M059J (cell line): ENCODE results near the gene CRIP1. TPM values are rescaled to one million over a fixed set of nuclear protein-coding genes. Genes with fewer than 3 reads are reported as not detected.
A peak's percentile ranks its signal among the peaks of the same experiment; 100 is the strongest.

Experiments used
- DNase-seq: peaks from one replicate; pipeline ENCODE4 v3.0.0-alpha.2; 2012; ENCODE audit warnings: low read depth
- total RNA-seq: library from RNA; depleted of rRNA; stranded (reverse); fragments of >200 nt; shearing (Covaris generic); gene quantifications from 2 replicates; pipeline ENCODE4 v1.2.3, GENCODE V29; 2014

Gene CRIP1
- total RNA-seq, 1 experiment from 2014 or later = not detected

DNA sequence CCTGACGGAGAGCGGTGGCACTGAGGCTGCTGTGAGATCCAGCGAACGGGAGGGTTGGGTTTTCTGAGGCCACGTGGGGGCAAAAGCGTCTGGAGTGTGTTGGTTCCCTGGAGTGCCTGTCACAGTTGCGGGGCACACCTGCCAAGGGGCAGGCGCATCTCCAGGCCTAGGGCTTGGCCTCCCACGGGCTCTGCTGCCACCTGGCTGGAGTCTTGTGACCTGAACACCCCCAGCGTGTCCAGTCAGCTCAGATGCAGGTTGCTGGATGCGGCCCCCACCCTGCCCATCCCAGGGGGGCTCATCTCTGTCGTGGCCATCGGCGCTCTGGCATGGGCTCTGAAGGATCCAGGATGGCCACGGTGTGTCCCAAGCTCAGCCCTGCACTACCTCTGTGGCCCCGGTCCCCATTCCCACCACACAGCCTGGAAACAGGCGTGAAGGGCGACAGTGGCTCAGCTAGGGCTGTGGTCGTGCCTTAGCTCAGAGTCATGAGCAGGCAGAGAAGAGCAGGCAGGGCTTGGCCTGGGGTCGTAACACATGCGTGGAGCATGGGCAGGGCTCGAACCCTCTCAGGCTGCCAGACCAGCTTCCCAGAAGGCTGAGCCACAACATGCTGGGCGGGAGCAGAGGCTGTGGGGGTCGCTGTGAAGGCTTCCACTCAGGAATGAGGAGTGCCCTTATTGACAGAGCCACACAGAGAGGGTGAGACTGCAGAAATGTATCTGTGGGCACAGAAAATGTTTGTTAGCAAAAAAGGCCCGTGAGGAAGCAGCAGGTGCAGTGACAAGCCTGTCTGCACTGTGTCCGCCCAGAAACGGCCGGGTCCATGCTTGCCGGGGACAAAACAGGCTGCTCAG is 35.6 kb upstream of the CRIP1 start:
- DNase-seq = no peak

DNA sequence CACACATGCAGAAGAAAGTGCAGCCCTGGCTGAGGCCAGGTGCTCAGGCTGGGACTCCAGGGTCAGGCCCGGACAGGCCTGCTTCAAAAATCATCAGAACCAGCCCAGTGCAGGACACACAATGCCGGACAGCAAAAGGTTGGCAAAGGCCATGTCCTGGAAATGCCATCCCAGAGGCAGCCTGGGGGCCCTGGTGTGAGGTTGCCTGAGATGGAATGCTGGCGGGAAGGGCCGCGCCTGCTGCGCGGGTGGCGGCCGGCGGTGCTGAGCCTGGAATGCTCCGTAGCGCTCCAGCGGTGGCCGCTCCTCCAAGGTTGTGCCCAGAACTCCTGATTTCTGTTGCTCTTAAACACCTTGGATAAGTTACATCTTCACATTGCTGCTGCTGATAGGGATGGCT is 33.7 kb upstream of the CRIP1 start:
- DNase-seq = no peak

DNA sequence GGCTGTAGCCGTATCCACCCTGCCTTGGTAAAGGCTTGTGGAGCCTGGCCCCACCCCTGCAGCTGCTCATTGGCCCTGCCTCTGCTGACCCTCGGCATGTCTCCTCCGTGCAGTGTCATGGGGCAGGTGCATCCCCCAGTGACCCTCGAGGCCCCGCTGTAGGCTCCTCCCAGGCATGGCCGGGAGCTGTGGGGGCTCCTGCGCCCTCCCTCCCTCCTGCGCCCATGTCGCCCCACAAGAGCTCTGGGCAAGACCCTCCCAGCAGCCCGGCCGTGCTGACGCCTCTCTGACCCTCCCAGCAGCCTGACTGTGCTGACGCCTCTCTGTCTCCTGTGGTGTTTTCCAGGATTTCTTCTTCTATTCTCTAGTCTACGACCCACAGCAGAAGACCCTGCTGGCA is 32.8 kb upstream of the CRIP1 start:
- no peak for DNase-seq

DNA sequence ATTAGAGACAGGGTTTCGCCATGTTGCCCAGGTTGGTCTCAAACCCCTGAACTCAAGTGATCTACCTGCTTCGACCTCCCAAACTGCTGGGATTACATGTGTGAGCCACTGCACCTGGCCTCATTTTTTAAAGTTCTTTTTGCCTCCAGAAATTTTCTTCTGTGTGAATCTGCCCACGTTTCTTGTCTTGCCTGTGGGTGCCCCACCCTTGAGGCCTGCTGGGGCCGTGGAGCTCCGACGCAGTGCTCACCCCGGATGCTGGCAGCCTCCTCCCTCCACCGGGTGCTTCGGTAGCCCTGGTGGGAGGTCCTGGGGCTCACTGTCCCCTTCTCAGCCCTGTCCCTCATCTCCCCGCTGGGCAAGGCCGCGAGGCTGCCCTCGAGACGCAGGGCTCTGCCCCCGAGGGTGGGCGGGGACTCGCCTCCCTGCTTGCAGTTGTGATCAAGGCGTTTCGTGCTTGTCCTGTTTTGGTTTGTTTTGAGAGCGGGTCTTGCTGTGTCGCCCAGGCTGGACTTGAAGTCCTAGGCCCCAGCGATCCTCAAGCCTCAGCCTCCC is 31.5 kb upstream of the CRIP1 start:
- DNase-seq = no peak

DNA sequence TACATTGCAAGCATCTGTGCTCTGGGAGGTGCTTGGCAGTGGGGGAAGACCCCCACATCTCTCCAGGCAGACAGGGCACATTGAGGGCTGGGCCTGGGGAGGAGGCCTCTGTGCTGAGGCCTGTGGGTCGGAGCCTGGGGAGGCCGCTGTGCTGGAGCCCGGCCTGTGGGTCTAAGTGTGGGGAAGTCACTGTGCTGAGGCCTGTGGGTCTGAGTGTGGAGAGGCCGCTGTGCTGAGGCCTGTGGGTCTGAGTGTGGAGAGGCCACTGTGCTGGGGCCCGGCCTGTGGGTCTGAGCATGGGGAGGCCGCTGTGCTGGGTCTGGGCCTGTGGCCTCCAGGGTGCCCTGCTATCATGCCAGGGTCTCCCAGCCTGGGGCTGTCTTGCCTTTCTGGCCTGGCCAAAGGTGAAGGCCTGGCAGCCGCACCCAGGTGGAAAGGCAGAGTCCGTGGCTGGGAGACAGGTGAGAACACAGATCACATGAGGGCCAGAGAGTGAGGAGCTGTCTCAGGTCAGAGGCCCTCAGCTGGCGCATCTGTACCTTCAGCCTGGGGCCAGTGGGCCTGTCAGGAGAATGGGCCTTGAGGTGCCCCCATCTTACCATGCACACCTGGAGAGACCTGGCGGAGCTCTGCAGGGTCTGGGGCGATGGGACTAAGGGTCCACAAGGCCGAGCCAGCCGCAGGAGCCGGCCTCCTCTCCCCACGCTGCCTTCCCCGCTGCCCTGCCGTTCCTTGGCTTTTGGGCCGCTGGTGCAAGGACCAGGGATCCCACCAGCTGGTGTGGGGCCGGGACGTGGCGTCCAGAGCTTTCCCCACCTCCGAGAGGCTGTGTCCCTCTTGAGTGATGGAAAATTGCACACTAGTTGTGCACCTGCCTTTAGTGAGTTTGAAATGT is 30.7 kb upstream of the CRIP1 start:
- no peak for DNase-seq

DNA sequence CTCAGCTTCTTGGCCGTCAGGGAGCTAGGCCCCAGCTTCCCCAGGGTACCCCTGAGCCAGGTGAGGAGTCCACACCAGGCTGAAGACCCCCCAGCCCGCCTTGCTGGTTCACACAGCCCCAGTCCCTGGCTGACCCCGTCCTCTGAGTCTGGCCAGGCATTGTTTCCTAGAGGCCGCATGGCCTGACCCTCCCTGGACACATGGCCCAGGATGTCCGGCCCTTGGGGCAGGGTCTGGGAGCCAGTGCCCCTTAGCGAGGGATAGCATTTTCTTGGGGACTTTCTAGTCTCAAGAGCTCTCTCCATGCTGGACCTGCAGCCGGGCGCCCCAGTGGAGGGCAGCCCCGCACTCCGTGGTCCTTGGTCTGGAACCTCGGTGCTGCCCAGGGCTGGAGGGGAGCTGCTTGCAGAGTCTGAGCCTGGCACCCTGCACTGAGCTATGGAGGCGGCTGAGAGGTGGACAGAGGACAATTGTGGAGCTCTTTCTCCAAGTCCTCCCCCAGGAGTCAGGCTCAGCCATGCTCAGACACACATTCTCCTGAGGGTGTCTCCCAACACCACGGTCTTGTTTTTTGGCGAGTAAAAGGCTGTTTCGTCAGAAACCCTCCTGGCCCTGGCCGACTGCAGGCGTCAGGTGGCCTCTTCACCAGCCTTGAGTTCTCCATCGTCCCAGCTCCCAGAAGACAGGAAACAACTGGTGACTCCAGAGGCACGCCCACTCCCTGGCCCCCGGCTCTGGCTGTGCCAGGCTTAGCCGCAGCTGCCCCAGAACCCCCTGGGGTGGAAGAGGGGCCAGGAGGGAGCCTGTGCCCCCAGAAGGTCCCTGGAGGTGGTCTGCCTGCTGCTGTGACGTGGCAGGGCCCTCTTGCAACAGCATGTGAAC is 29.7 kb upstream of the CRIP1 start:
- DNase-seq = no peak

DNA sequence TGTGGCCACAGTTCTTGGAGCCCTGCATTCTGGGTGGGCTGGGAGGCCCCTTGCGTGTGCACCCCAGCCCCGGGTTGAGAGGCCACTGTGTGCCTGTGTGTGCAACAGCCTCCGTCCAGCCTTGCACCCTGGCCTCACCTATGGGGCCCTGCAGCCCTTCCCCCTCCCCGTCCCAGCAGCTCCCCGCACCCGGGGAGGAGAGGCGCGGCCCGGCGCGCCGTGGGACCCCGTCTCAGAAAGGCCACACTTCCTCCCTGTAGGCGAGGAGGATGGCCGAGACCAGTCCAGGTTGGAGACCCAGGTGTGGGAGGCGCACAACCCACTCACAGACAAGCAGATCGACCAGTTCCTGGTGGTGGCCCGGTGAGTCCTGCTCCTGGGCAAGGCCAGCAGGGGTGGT is 28.7 kb upstream of the CRIP1 start:
- DNase-seq = no peak

DNA sequence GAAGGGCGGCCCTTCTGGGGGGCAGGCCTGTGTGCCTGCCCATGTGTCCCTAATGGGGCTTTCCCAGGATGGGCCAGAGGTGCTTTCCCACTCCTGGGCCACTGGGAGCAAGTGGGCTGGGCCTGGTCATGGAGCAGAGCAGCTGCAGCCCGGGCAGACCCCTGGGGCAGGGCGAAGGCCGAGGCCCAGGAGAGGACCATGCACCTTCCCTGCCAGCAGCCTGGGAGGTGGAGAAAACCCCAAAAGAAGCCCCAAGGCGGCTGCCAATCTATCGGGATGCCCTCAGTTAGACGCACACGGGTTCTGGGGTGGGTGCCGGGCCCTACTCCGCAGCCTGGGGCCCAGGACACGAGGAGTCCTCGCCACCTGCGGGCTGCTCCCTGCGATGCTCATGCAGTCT is 28.1 kb upstream of the CRIP1 start:
- no peak for DNase-seq

DNA sequence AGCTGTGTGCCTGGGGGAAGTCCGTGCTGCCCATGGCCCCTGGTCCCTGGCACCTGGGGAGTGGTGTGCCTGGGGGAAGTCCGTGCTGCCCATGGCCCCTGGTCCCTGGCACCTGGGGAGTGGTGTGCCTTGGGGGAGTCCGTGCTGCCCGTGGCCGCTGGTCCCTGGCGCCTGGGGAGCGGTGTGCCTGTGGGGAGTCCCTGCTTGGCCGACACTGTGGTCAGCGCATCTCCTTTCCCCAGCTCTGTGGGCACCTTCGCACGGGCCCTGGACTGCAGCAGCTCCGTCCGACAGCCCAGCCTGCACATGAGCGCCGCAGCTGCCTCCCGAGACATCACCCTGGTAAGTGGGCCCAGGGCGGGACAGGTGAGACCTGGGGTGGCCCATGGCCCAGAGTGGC is 26.6 kb upstream of the CRIP1 start:
- DNase-seq = no peak

DNA sequence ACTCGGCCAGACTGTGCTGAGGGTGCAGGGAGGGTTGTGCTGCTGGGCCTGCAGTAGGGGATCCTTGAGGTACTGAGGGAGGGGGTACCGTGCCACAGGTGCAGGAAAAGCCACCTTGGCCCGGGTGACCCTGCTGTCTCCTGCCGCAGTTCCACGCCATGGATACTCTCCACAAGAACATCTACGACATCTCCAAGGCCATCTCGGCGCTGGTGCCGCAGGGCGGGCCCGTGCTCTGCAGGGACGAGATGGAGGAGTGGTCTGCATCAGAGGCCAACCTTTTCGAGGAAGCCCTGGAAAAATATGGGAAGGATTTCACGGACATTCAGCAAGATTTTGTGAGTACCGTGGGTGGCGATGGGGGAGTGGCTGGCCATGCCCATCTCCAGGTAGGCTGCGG is 26.1 kb upstream of the CRIP1 start:
- no peak for DNase-seq

DNA sequence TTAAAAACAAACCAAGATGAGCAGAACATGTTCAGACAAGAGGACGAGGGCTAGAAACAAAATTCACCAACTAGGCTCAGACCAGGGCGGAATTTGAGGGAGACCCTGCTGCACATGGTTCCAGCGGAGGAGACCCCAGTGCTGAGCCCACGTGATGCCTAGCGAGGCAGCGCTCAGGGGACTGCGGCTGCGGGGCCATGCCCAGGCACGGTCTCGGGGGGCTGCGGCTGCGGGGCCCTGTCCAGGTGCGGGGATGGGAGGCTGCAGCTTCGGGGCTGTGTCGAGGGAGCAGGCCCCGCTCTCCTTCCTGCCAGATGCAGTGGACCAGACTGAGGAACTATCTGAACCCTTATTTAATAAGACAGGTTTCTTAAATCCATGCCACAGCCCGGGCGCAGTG is 24.8 kb upstream of the CRIP1 start:
- DNase-seq = no peak

DNA sequence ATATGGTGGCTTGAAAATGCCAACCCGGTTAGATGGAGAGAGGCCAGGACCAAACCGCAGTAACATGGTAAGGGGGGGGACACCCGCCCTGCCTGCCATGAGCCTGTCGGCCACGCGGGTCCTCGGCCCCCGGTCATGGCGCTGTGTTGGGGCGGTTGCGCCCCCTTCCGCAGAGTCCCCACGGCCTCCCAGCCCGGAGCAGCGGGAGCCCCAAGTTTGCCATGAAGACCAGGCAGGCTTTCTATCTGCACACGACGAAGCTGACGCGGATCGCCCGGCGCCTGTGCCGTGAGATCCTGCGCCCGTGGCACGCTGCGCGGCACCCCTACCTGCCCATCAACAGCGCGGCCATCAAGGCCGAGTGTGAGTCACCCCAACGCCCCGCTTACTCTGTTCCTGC is 22.2 kb upstream of the CRIP1 start:
- no peak for DNase-seq

DNA sequence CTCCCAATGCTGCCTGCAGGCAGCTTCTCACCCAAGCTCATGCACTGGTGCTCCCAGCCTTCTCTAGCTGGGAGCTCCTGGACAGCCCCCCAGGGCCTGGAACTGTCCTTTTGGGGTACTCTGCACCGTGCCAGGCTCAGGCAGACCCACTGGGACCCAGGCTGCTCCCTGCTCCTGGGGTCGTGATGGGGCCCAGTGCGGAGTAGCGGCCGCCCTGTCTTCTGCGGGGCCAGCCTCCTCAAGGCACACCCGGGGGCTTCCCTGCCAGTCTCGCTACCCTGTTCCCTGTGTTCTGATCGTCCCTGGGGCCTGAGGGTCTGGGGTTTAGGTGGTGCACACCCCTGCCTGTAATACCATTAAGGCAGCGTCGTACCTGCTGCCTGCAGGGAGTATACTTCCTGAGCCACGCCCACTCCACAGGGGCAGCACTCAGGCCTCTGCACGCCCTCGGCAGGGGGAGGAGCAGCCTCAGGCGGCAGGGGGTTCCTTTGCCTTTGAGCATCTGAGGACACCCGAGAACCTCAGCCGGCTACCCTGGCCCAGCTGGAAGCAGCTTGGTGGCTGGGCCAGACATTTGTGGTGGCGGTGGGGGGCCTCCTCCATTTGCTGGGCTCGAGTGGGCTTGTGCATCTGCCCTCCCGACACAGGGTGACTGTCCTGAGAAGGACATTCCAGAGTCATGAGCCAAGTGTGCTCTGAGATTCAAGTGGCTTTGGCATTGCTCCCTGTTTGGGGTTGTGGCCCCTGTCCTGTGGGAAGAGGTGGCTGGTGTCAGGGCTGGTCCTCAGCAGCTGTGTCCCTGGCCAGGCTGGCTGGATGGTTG is 21.3 kb upstream of the CRIP1 start:
- DNase-seq = peak; percentile 36

DNA sequence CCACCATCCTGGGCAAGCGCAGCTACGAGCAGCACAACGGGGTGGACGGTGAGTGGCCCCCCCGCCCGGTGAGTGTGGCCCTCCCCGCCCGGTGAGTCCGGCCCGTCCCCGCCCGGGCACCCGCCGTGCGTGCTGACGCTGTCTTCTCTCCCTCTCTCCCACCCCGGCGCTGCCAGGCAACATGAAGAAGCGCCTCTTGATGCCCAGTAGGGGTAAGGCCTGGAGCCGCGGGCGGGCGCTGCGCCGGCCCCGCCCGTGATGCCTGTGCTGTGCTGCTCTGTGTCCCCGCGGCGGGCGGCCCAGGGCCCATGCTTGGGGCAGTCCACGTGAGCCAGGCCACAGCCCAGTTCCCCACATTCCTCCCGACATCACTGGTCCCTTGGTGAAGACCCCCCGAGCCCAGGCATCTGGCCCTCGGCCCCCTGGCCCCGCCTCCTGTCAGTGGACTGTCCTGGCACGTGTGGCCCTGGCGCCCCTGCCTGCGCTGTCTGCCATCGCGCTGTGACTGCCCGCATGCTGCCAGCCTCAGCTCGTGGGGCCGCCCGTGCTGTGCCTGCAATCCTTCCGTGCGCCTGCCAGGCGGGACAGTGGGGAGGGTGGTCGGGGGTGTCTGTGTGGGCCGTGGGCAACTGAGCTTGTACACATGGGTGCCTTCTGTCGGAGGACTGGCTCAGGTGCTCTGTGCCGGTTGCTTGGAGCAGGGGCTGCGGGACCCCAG is 20.0 kb upstream of the CRIP1 start:
- DNase-seq = no peak

DNA sequence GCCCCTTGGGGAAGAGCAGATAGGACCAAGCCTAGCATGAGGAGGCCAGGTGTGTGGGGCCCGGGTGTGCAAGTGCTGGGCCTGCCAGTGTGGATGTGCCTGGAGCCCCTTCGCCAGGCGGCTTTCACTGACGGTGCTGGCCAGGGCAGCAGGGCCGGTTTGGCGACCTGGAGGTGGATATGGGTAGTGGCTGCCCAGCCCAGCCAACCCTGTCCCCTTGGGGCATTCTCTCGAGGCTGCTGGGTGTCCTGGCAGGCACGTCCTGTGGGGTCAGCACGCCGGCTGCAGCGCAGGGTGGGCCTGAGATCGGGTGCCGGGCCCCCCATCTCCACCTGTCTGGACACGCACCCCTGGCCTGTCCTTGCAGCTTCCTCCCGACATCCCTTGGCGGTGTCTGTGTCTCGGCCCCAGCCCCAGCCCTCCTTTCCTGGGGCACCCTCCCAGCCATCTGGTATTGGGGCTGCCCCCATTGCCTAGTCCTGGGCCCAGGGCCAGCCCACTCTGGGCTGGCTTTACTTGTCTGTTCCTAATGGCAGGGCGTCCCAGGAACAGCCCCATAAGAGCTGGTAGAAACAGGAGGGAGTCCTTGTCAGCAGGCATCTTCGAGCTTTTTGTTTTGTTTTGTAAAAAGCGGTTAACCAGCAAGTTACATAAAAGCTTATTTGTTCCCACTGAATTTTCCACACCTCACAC is 19.3 kb upstream of the CRIP1 start:
- no peak for DNase-seq

DNA sequence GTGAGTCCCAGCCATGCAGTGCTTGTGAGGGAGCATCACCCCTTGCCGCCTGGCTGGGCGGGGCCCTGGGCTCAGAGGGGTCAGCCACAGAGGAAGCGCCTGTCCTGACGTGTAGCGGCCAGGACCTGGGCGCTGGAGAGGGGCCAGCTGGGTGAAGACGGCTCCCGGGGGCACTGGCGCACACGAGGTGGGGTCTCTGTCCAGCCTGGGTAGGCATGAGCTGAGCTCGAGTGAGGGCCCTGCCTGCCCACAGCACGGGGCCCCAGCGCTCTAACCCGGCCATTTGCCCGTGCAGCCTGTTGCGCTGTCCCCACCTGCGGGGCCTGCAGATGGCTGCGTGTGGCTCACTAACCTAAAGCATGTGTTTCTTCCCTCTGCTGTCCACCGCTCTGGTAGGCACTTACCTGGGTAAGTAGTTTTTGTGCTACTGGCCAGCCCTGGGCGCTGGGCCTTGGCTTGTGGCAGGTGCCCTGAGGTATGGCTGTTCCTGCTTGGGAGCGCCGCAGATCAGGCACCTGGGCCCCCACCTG is 18.7 kb upstream of the CRIP1 start:
- DNase-seq = no peak

DNA sequence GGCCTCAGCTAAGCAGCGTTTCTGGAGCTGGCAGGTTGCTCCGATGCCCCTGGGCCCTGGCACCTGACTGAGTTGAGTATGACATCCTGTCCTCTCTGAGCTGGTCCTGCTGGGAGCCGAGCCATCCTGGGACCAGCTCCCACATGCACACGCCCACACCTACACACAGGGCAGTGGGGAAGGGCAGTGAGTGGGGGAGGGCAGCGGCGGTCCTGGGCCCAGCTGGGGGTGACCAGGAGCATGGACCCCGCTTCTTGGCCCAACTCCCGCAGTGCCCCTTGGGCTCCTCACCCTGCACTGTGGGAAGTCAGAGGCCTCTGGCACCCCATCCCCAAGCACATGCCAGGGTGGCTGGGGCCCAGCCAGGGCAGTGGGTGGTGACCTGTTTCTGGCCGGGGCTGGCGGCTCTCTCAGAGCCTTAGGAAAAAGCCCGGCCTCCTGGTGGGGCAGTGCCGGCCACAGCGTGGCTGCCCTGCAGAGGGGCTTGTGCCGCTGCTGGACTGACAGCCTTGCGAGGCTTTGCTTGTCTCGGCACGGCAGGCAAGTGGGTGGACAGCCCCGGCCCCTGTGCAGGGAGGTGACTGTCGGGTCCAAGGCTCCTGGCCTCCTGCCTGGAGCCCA is 18.0 kb upstream of the CRIP1 start:
- no peak for DNase-seq

DNA sequence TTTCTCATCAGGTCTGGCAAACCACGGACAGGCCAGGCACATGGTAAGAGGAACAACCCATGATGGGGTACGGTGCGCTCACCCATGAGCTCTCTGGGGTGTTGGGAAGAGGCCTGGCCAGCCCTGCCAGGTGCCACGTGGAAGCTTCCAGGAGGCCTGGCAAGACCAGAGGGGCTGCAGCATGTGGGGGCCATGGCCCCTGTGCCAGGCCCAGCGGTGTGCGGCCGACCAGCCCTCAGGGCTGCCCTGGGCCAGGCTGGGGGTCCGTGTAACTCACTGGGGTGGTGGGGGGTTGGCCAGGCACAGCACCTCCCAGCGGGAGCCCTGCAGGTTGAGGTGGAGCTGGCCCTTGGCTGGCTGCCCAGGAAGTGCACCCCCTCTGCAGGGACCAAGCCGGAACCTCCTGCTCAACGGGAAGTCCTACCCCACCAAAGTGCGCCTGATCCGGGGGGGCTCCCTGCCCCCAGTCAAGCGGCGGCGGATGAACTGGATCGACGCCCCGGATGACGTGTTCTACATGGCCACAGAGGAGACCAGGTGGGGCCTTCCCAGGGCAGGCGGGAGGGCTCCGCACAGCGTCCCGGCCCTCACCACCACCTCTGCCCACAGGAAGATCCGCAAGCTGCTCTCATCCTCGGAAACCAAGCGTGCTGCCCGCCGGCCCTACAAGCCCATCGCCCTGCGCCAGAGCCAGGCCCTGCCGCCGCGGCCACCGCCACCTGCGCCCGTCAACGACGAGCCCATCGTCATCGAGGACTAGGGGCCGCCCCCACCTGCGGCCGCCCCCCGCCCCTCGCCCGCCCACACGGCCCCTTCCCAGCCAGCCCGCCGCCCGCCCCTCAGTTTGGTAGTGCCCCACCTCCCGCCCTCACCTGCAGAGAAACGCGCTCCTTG is 17.0 kb upstream of the CRIP1 start:
- DNase-seq = no peak
